ENCODE measurements around the gene LRRIQ3. TPM values are rescaled to one million over a fixed set of nuclear protein-coding genes. Genes with fewer than 3 reads are reported as not detected.

LRRIQ3 gene, protein sequence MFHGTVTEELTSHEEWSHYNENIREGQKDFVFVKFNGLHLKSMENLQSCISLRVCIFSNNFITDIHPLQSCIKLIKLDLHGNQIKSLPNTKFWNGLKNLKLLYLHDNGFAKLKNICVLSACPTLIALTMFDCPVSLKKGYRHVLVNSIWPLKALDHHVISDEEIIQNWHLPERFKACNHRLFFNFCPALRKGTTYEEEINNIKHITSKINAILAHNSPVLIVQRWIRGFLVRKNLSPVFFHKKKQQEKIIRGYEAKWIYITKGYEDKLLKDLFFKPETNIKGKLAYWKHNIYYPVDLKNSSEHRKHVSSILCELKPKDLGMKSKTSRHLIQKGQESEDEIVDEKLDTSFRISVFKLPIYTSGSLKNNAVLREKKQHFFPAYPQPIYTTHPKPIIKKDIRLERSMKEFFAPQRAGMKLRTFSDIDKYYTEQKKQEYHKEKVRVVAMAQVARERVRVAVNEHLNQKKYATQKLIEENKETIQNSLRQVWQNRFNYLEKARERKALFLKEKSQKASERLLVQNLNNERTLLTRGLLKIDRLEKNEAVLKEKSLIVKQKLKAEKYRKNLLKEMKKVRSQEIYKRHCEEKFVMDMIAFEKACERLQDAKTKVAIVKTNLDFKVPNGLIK
- total RNA-seq: 0.97 and 9.2 TPM in 2 replicates

DNA sequence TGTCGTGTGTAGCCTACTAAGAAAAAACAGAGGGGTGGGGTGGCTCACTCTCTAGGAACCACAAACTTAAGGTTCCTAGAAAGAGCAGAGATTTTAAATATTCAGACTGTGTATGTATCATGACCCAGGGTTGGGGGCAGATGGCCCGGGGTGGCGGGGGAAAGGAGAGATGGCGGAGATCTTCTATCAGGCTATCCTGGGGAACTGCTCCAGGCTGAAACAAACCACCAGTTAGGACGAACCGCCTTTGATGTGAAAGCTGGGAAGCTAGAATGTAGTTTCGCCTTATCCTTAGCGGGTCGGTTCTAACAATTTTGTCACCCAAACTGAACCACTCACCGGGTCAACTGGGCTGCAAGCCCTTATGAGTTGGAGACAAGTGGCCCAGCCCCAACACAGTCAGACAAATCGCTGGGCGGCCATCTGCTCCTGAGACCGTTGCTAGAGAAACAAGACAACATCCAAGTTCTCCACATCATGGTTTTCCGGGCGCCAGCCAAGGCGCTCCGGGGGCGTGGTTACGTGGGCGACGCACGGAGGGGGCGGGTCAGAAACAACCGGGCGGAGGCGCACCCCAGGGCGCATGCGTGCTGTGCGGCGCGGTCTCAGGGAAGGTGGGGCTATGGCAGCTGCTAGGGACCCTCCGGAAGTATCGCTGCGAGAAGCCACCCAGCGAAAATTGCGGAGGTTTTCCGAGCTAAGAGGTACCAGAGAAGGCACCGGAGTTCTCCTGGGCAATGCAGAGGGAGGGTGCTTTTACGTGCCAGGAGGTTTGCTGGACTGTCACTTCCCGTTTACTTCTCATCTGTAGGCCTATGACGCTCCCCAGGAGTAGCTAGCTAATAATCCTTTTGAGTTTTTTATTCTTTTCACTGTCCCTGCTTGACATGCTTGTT is at the start of gene LRRIQ3, which contains the start of gene FPGT:
Gene LRRIQ3, minus strand, starts transcription at position 520 of the 896 bp plus-strand sequence. CDS start 14,492 bp downstream, outside the sequence.
Gene FPGT, plus strand, starts transcription at position 586 of the 896 bp plus-strand sequence. Its CDS starts 37 bp downstream, at position 623.

DNA sequence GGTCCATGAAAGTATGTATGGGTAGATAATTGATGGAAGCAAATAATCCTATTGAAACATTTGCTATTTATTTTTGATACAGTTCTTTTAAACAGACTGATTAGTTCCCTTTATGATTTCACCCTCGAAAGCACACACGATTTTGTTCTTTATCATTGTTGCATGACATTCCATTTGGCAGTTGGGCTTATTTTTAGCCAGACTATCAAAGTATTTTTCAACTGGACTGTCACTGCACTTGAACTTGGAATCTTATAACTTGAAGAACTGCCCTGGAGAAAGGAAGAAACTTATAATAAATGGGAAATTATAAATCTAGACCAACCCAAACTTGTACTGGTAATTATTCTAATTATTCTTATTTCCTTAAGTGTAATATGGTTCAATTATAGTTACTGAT is 37.2 kb upstream of the LRRIQ3 start, which contains the start of gene TNNI3K:
Gene TNNI3K, plus strand, starts transcription at position 235 of the 400 bp plus-strand sequence. Its CDS starts 65 bp downstream, at position 300.

Other genes with a start within 250 kb of the LRRIQ3 start
- 8.1 and 9.1 TPM in 2 replicates for gene FPGT, start 66 bp upstream of the LRRIQ3 start, total RNA-seq
- not detected in 2 replicates for gene TNNI3K, start 37.2 kb upstream of the LRRIQ3 start, total RNA-seq

Measured in cardiac atrium fibroblast (primary cell).